Adrenal gland (tissue), 5 donors: ENCODE data around the gene MAS1.

Experiments used
- POLR2A ChIP-seq, 2 donors: fragments of 450-650 bp; IDR thresholded peaks; one replicate each; pipeline ENCODE4 v1.6.1; 2017; ENCODE audit warnings: antibody characterized with exemption in 2 of 2, mild to moderate bottlenecking in 2 of 2, moderate library complexity in 1 of 2
- TF ChIP-seq, protein P1 (sequence below), 6 experiments: fragments of 450-650 bp in 4 of 6; fragments of 200-600 bp in 2 of 6; sonication (generic) in 1 of 6; IDR thresholded peaks; 1 replicate in 5 of 6; 2 replicates in 1 of 6; pipeline versions ENCODE4 v1.5.1 to v1.8.0; 2016 to 2021; ENCODE audit warnings: antibody characterized with exemption in 6 of 6, mild to moderate bottlenecking in 2 of 6, moderate library complexity in 1 of 6
- donor health status: DM: no; HTN: no; CAD: no.

DNA sequence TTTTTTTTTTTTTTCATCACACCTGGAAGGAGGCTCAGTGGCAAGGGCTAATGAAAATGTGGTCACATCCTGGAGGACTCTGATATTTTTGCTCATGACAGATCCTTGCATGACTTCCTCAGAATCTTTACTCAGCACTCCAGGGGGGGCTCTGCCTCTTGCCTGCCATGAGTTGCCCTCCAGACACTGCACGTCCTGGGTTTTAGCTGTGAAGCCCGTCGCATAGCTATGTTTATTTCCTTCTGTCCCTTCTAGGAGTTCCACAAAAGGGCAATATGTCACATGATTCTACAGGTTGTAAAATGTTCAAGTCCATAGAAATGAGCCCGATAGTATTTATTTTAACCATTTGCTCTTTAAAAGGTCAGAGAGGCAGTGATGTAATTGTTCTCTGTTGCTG lies 18.2 kb downstream of the MAS1 start:
- TF ChIP-seq, protein P1, sequence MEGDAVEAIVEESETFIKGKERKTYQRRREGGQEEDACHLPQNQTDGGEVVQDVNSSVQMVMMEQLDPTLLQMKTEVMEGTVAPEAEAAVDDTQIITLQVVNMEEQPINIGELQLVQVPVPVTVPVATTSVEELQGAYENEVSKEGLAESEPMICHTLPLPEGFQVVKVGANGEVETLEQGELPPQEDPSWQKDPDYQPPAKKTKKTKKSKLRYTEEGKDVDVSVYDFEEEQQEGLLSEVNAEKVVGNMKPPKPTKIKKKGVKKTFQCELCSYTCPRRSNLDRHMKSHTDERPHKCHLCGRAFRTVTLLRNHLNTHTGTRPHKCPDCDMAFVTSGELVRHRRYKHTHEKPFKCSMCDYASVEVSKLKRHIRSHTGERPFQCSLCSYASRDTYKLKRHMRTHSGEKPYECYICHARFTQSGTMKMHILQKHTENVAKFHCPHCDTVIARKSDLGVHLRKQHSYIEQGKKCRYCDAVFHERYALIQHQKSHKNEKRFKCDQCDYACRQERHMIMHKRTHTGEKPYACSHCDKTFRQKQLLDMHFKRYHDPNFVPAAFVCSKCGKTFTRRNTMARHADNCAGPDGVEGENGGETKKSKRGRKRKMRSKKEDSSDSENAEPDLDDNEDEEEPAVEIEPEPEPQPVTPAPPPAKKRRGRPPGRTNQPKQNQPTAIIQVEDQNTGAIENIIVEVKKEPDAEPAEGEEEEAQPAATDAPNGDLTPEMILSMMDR (IDR thresholded peaks at IDR 0.05), result no peak
- TF ChIP-seq POLR2A (IDR thresholded peaks at IDR 0.05), result no peak
